K562 (cell line): Measurements from ENCODE around the gene CFD. TPM values are rescaled to one million over a fixed set of nuclear protein-coding genes. Genes with fewer than 3 reads are reported as not detected.
A peak's percentile ranks its signal among the peaks of the same experiment; 100 is the strongest.

ENCODE experiments used
- BRCA1 ChIP-seq, 2 experiments: fragments of 450-650 bp in 1 of 2; sonication (generic) in 1 of 2; formaldehyde crosslinking in 1 of 2; IDR thresholded peaks; 2 replicates each; pipeline versions ENCODE4 v1.5.0 to v1.6.1; 2017 to 2020; ENCODE audit warnings: mild to moderate bottlenecking in 1 of 2, missing genetic modification reagents in 1 of 2
- CREB1 ChIP-seq, 2 experiments: sonication (generic) in 1 of 2; formaldehyde crosslinking in 1 of 2; IDR thresholded peaks; 2 replicates each; pipeline versions ENCODE4 v1.6.1 to v1.8.0; 2012 to 2022; ENCODE audit warnings: inconsistent platforms in 1 of 2, mild to moderate bottlenecking in 1 of 2, missing genetic modification reagents in 1 of 2, moderate library complexity in 1 of 2
- CSDE1 ChIP-seq, 2 experiments: fragments of 450-650 bp; IDR thresholded peaks; 2 replicates each; pipeline ENCODE4 v1.6.1; 2016; ENCODE audit warnings: mild to moderate bottlenecking in 1 of 2
- ETV1 ChIP-seq: fragments of 450-650 bp; conservative IDR thresholded peaks from 2 replicates; pipeline ENCODE4 v1.6.1; 2016; ENCODE audit warnings: missing genetic modification characterization, control low read depth, low read depth, missing compliant biosample characterization
- ILK ChIP-seq: fragments of 450-650 bp; IDR thresholded peaks from 2 replicates; pipeline ENCODE4 v1.6.1; 2016; ENCODE audit warnings: missing genetic modification characterization, low read depth, mild to moderate bottlenecking, missing compliant biosample characterization, moderate library complexity, borderline replicate concordance
- KLF6 ChIP-seq: fragments of 250-450 bp; sonication (Bioruptor Pico); IDR thresholded peaks from 2 replicates; pipeline ENCODE4 v1.4.0; 2020; ENCODE audit warnings: mild to moderate bottlenecking, moderate library complexity, borderline replicate concordance
- MYC ChIP-seq, 2 experiments: fragments of 250-450 bp in 1 of 2; sonication (Bioruptor Pico) in 1 of 2; IDR thresholded peaks; 2 replicates each; pipeline versions ENCODE4 v1.5.1 to v1.6.1; 2012 to 2021; ENCODE audit warnings: low read depth in 2 of 2, borderline replicate concordance in 1 of 2, improper control_type of control experiment in 1 of 2, low read length in 1 of 2, mild to moderate bottlenecking in 1 of 2, moderate library complexity in 1 of 2
- MYNN ChIP-seq, 2 experiments: sonication (generic); formaldehyde crosslinking in 1 of 2; IDR thresholded peaks; 2 replicates each; pipeline versions ENCODE4 v1.5.0 to v1.6.1; 2016 to 2020; ENCODE audit warnings: antibody characterized with exemption in 1 of 2, missing genetic modification reagents in 1 of 2
- RBM22 ChIP-seq: fragments of 200-400 bp; formaldehyde crosslinking; IDR thresholded peaks from 2 replicates; pipeline ENCODE4 v1.6.1; 2018; ENCODE audit warnings: low read length, low read depth; ENCODE audit not compliant: poor library complexity, severe bottlenecking
- TRIM24 ChIP-seq, 2 experiments: fragments of 450-650 bp; IDR thresholded peaks; 2 replicates each; pipeline ENCODE4 v1.6.1; 2016
- ZNF140 ChIP-seq: fragments of 250-450 bp; sonication (Bioruptor Pico); IDR thresholded peaks from 2 replicates; pipeline ENCODE4 v1.8.0; 2021; ENCODE audit warnings: moderate library complexity, mild to moderate bottlenecking, inconsistent platforms
- ZNF165 ChIP-seq: fragments of 250-450 bp; sonication (Bioruptor Pico); IDR thresholded peaks from 2 replicates; pipeline ENCODE4 v1.4.0; 2020; ENCODE audit warnings: borderline replicate concordance
- ZNF224 ChIP-seq: sonication (generic); formaldehyde crosslinking; IDR thresholded peaks from 2 replicates; pipeline ENCODE4 v1.8.0; 2022; ENCODE audit warnings: mild to moderate bottlenecking, missing genetic modification reagents
- ZNF586 ChIP-seq: fragments of 450-650 bp; formaldehyde crosslinking; conservative IDR thresholded peaks from 2 replicates; pipeline ENCODE4 v1.4.0; 2020; ENCODE audit warnings: mild to moderate bottlenecking, moderate library complexity
- ZNF778 ChIP-seq: fragments of 450-650 bp; formaldehyde crosslinking; IDR thresholded peaks from 2 replicates; pipeline ENCODE4 v1.4.0; 2020; ENCODE audit warnings: mild to moderate bottlenecking, moderate library complexity
- polyA plus RNA-seq, 8 experiments: library from polyadenylated mRNA; depleted of rRNA in 4 of 8; stranded (reverse) in 5 of 8; unstranded in 3 of 8; fragments of >200 nt; fragmentation: Nextera tagmentation in 2 of 8; fragmentation: Illumina TruSeq in 1 of 8; extraction: Ambion mirVana in 2 of 8; extraction: Trizol in 1 of 8; gene quantifications; 2 replicates each; pipeline versions ENCODE4 v1.2.1 to v1.2.3, GENCODE V29; 2011 to 2014; ENCODE audit warnings: inconsistent platforms in 1 of 8, missing spikeins in 1 of 8
- total RNA-seq, 7 experiments: library from RNA; depleted of rRNA in 6 of 7; stranded (reverse); fragments of >200 nt in 6 of 7; fragmentation: Illumina TruSeq in 2 of 7; extraction: Trizol in 2 of 7; gene quantifications; 2 replicates each; pipeline versions ENCODE4 v1.2.1 to v1.2.3, GENCODE V29; 2011 to 2021; ENCODE audit warnings: low replicate concordance in 1 of 7
- TF ChIP-seq, protein P1 (sequence below): sonication (generic); formaldehyde crosslinking; IDR thresholded peaks from 2 replicates; pipeline ENCODE4 v1.8.0; 2023; ENCODE audit warnings: missing genetic modification reagents, mild to moderate bottlenecking, borderline replicate concordance
- TF ChIP-seq, protein P2 (sequence below): fragments of 150-350 bp; IDR thresholded peaks from 2 replicates; pipeline ENCODE4 v1.6.1; 2014; ENCODE audit warnings: low read depth, mild to moderate bottlenecking, low read length, borderline replicate concordance

Gene CFD
- total and polyA plus RNA-seq, 9 of the 15 experiments (the other 6 are each of a cell fraction or from before 2014, with no cell fraction given), result 0.52 to 59.4 (median 7.6) TPM

DNA sequence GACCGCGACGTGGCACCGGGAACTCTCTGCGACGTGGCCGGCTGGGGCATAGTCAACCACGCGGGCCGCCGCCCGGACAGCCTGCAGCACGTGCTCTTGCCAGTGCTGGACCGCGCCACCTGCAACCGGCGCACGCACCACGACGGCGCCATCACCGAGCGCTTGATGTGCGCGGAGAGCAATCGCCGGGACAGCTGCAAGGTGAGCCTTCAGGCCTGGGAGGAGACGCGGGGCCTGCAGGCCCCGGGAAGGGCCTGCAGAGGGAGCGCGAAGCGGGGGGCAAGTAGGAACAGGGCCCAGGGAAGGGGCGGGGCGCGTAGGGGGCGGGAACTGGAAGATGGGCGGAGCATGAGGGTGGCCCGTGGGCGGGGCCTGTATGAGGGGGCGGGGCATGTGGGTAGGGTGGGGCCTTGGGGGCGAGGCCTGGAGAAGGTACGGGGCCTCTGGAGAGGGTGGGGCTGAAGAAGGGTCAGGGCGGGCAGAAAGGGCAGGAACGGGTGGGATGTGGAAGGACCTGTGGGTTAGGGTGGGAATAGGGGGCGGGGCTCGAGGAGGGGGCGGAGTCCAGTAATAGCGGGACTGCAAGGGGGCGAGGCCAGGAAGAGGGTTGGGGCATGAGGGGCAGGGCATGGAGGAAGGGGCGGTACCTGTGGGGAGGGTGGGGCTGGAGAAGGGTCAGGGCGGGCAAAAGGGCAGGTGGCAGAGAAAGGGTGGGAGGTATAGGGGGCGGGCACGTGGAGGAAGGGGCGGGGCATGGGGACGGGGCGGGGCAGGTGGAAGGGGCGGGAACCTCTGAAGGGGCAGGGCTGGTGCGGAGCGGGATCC is 2.5 kb downstream of the CFD start (continued):
- TF ChIP-seq, protein P1, sequence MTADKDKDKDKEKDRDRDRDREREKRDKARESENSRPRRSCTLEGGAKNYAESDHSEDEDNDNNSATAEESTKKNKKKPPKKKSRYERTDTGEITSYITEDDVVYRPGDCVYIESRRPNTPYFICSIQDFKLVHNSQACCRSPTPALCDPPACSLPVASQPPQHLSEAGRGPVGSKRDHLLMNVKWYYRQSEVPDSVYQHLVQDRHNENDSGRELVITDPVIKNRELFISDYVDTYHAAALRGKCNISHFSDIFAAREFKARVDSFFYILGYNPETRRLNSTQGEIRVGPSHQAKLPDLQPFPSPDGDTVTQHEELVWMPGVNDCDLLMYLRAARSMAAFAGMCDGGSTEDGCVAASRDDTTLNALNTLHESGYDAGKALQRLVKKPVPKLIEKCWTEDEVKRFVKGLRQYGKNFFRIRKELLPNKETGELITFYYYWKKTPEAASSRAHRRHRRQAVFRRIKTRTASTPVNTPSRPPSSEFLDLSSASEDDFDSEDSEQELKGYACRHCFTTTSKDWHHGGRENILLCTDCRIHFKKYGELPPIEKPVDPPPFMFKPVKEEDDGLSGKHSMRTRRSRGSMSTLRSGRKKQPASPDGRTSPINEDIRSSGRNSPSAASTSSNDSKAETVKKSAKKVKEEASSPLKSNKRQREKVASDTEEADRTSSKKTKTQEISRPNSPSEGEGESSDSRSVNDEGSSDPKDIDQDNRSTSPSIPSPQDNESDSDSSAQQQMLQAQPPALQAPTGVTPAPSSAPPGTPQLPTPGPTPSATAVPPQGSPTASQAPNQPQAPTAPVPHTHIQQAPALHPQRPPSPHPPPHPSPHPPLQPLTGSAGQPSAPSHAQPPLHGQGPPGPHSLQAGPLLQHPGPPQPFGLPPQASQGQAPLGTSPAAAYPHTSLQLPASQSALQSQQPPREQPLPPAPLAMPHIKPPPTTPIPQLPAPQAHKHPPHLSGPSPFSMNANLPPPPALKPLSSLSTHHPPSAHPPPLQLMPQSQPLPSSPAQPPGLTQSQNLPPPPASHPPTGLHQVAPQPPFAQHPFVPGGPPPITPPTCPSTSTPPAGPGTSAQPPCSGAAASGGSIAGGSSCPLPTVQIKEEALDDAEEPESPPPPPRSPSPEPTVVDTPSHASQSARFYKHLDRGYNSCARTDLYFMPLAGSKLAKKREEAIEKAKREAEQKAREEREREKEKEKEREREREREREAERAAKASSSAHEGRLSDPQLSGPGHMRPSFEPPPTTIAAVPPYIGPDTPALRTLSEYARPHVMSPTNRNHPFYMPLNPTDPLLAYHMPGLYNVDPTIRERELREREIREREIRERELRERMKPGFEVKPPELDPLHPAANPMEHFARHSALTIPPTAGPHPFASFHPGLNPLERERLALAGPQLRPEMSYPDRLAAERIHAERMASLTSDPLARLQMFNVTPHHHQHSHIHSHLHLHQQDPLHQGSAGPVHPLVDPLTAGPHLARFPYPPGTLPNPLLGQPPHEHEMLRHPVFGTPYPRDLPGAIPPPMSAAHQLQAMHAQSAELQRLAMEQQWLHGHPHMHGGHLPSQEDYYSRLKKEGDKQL (CRISPR knock-in tag), result no peak
- no peak for TF ChIP-seq ZNF140
- peak; percentile 74 for TF ChIP-seq RBM22
- TF ChIP-seq MYC (IDR thresholded peaks at IDR 0.05; ENCODE audit: low read depth, low read length), result peak; percentile 86
- peak; percentile 33; the same call in 1 of the 2 replicates for TF ChIP-seq MYC (CRISPR knock-in tag; IDR thresholded peaks at IDR 0.05; ENCODE audit: borderline replicate concordance, low read depth)
- no peak; the same call in 1 of the 2 replicates for TF ChIP-seq MYNN (IDR thresholded peaks at IDR 0.05)
- TF ChIP-seq MYNN (CRISPR knock-in tag; IDR thresholded peaks at IDR 0.05), result no peak
- no peak for TF ChIP-seq CSDE1 (IDR thresholded peaks at IDR 0.05)
- TF ChIP-seq, protein P2, sequence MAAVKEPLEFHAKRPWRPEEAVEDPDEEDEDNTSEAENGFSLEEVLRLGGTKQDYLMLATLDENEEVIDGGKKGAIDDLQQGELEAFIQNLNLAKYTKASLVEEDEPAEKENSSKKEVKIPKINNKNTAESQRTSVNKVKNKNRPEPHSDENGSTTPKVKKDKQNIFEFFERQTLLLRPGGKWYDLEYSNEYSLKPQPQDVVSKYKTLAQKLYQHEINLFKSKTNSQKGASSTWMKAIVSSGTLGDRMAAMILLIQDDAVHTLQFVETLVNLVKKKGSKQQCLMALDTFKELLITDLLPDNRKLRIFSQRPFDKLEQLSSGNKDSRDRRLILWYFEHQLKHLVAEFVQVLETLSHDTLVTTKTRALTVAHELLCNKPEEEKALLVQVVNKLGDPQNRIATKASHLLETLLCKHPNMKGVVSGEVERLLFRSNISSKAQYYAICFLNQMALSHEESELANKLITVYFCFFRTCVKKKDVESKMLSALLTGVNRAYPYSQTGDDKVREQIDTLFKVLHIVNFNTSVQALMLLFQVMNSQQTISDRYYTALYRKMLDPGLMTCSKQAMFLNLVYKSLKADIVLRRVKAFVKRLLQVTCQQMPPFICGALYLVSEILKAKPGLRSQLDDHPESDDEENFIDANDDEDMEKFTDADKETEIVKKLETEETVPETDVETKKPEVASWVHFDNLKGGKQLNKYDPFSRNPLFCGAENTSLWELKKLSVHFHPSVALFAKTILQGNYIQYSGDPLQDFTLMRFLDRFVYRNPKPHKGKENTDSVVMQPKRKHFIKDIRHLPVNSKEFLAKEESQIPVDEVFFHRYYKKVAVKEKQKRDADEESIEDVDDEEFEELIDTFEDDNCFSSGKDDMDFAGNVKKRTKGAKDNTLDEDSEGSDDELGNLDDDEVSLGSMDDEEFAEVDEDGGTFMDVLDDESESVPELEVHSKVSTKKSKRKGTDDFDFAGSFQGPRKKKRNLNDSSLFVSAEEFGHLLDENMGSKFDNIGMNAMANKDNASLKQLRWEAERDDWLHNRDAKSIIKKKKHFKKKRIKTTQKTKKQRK, result no peak
- TF ChIP-seq ZNF586 (CRISPR knock-in tag), result no peak
- no peak for TF ChIP-seq BRCA1 (IDR thresholded peaks at IDR 0.05)
- no peak for TF ChIP-seq BRCA1 (CRISPR knock-in tag; IDR thresholded peaks at IDR 0.05)
- no peak for TF ChIP-seq ZNF778 (CRISPR knock-in tag)
- TF ChIP-seq KLF6 (CRISPR knock-in tag), result no peak
- peak in 1 of 2 experiments; percentile 70; a peak in 2 of 4 replicates for TF ChIP-seq TRIM24 (IDR thresholded peaks at IDR 0.05)
- TF ChIP-seq CREB1 (IDR thresholded peaks at IDR 0.05), result peak; percentile 68; the same call in 1 of the 2 replicates
- TF ChIP-seq CREB1 (CRISPR knock-in tag; IDR thresholded peaks at IDR 0.05), result peak; percentile 79
- TF ChIP-seq ZNF165 (CRISPR knock-in tag), result no peak
- TF ChIP-seq ILK (tag), result no peak
- no peak for TF ChIP-seq ETV1
- TF ChIP-seq ZNF224, result no peak
